ENCODE results near the gene MBNL2. TPM values are rescaled to one million over a fixed set of nuclear protein-coding genes. Genes with fewer than 3 reads are reported as not detected.

The MBNL2 gene
- total and polyA plus RNA-seq, 2 experiments from 2014 or later = 0.55 to 3.2 TPM

- DNase-seq (ENCODE audit: low spot score) (no peak), ATAC-seq (no peak)
- Histone ChIP-seq H3K36me3 (ENCODE audit: insufficient read depth) (no peaks in the 10 kb centered on the region), H3K4me1 (ENCODE audit: insufficient read depth) (peaks cover 7% of the 10 kb centered on the region), H4K20me1 (replicated peaks; ENCODE audit: insufficient read depth) (no peaks in the 10 kb centered on the region), H3K9me2 (ENCODE audit: insufficient read depth) (peaks cover 5% of the 10 kb centered on the region; the same call in 1 of the 2 replicates), H3K4me2 (no peak overlapping the region), H3K4me3 (no peak overlapping the region), H2AFZ (no peak overlapping the region), H3K27me3 (ENCODE audit: insufficient read depth) (no peaks in the 10 kb centered on the region), H3K27ac (ENCODE audit: low read depth) (no peak overlapping the region), H3F3A (replicated peaks; ENCODE audit: low read depth) (no peaks in the 10 kb centered on the region), H3K79me2 (replicated peaks; ENCODE audit: insufficient read depth) (no peaks in the 10 kb centered on the region)
- TF ChIP-seq NANOG (IDR thresholded peaks at IDR 0.05; ENCODE audit: borderline replicate concordance) = no peak
- no peak for TF ChIP-seq REST (IDR thresholded peaks at IDR 0.05; ENCODE audit: unreplicated experiment)
- no peak for TF ChIP-seq EZH2 (IDR thresholded peaks at IDR 0.05; ENCODE audit: low read depth, unreplicated experiment)
- no peak for TF ChIP-seq CTCF (conservative IDR thresholded peaks at IDR 0.05; ENCODE audit: low read depth in 2 of 2)
- TF ChIP-seq POLR2AphosphoS5 (IDR thresholded peaks at IDR 0.05; ENCODE audit: low read depth) = no peak
- no peak for TF ChIP-seq STAT1 (IDR thresholded peaks at IDR 0.05; ENCODE audit: unreplicated experiment)
- TF ChIP-seq JUNB (IDR thresholded peaks at IDR 0.05; ENCODE audit: unreplicated experiment) = no peak
- no peak for TF ChIP-seq ZNF331 (CRISPR knock-in tag; IDR thresholded peaks at IDR 0.05; ENCODE audit: low read depth)
- H3K4me3 Mint-ChIP-seq = no peak overlapping the region
- H3K27me3 Mint-ChIP-seq (ENCODE audit: insufficient read depth, low read depth, poor library complexity) = no peaks in the 10 kb centered on the region
- H3K36me3 Mint-ChIP-seq (ENCODE audit: low read depth) = no peaks in the 10 kb centered on the region
- no peaks in the 10 kb centered on the region for H3K9me3 Mint-ChIP-seq
- no peak overlapping the region for H3K27ac Mint-ChIP-seq
- peaks cover 8% of the 10 kb centered on the region for H3K4me1 Mint-ChIP-seq
Observed at GRCh38 chr13:97408938-97409337, 186.8 kb downstream of the MBNL2 start.

GRCh38 chr13:97411984-97412383 lies 189.9 kb downstream of the MBNL2 start:
- Histone ChIP-seq H3K27me3 (ENCODE audit: insufficient read depth) (no peaks in the 10 kb centered on the region), H3K4me1 (ENCODE audit: insufficient read depth) (peaks cover 15% of the 10 kb centered on the region), H3K79me2 (replicated peaks; ENCODE audit: insufficient read depth) (no peaks in the 10 kb centered on the region), H3K4me3 (no peak overlapping the region), H3K9me2 (ENCODE audit: insufficient read depth) (peaks cover 5% of the 10 kb centered on the region; the same call in 1 of the 2 replicates), H3K4me2 (no peak overlapping the region), H3F3A (replicated peaks; ENCODE audit: low read depth) (no peaks in the 10 kb centered on the region), H3K36me3 (ENCODE audit: insufficient read depth) (no peaks in the 10 kb centered on the region), H4K20me1 (replicated peaks; ENCODE audit: insufficient read depth) (no peaks in the 10 kb centered on the region), H3K27ac (ENCODE audit: low read depth) (no peak overlapping the region), H2AFZ (no peak overlapping the region)
- H3K4me3 Mint-ChIP-seq = no peak overlapping the region
- ATAC-seq (no peak), DNase-seq (ENCODE audit: low spot score) (no peak)
- peaks cover 13% of the 10 kb centered on the region for H3K4me1 Mint-ChIP-seq
- no peaks in the 10 kb centered on the region for H3K36me3 Mint-ChIP-seq (ENCODE audit: low read depth)
- H3K9me3 Mint-ChIP-seq = no peaks in the 10 kb centered on the region
- peaks cover 2% of the 10 kb centered on the region for H3K27me3 Mint-ChIP-seq (ENCODE audit: insufficient read depth, low read depth, poor library complexity)
- no peak for TF ChIP-seq EZH2phosphoT487 (IDR thresholded peaks at IDR 0.05; ENCODE audit: unreplicated experiment)
- no peak overlapping the region for H3K27ac Mint-ChIP-seq
